Ecto neural progenitor cell (in vitro differentiated cells): Measurements from ENCODE around the gene EMSY.
"Not testable (repeated sequence)": the region's sequence is repeated elsewhere in the genome, so short reads cannot be mapped to it uniquely, and the experiment has no call there.

ENCODE experiments used
- DNase-seq: peaks from one replicate; pipeline ENCODE4 v3.0.0-alpha.2; 2018; ENCODE audit warnings: low spot score

EMSY gene

DNA sequence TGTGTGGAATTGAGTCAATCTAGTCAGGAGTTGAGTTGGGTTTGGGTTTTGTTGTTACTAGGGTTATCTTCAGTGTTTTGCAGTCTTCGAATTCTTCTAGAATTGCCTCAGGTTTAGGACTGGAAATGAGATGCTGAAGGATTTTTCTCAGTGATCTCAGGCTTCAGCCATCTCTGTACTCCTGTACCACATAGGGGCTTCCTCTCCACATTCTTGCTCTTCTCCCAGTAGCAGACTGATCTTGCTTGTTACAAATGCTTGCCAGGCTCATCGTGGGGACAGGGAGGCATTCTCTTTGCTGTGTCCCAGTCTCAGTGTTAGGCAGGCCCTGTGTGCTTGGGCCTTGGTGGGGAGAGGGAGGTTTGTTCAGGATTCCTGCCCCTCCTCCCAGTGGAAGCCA is 129.6 kb downstream of the EMSY start:
- no peak for DNase-seq

DNA sequence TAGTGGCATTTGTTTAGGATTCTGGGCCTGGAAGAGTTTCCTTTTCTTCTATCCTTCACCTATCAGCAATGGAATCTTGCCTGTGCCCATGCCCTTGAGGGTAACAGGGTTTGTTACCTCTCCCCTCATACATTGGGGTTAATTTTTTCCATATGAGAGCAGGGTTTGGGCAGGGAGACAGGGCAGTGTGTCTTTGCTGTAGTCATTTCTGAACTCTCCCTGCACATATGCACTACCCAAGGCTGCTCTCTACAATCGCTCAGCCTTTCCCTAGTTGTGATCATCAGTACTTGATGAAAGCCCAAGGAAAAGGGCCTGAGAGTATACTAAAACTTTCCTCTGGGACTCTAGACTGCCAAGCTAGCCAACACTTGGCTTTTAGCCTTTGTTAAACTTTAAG is 130.1 kb downstream of the EMSY start:
- no peak for DNase-seq

GRCh38 chr11:76577226-76577920 is 132.6 kb downstream of the EMSY start:
- DNase-seq: peak; percentile 70

GRCh38 chr11:76577921-76578653 is 133.3 kb downstream of the EMSY start:
- DNase-seq: no peak

- DNase-seq: no peak
Observed at GRCh38 chr11:76578654-76579055, 133.8 kb downstream of the EMSY start.

DNA sequence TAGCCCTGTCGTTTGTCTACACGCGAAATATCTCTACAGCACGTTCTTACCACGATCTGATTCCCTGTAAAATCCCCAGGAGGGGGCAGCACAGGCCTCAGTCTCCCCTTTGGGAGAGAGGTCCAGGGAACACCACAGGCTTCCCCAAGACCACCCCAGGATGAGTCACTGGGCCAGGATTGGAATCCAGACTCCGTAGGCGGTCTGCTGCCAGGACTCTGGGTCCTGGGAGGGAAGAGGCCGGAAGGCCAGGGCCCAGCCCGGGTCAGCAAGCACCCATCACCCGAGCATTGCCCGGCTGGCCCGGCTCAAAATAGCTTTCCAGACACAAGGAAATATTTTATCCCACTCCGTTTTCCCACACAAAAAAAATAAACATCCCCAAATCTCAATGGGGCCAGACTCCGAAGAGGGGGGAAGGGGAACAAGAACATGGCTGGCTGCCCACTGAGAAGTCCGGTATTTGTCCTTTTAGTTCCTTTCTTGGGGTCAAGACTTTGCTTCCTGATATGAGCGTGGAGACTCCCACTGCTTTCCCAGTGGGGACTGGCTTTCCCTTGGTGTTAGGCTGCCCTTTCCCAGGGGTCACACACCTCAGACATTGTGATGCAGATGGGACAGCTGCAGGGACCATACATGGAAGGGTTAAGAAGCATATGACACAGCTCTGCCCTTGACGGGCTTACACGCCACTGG is 134.4 kb downstream of the EMSY start:
- DNase-seq: no peak

- no peak for DNase-seq
Observed at GRCh38 chr11:76579752-76580151, 134.9 kb downstream of the EMSY start.

- DNase-seq: not testable (repeated sequence)
Observed at GRCh38 chr11:76582471-76582870, 137.7 kb downstream of the EMSY start.

DNA sequence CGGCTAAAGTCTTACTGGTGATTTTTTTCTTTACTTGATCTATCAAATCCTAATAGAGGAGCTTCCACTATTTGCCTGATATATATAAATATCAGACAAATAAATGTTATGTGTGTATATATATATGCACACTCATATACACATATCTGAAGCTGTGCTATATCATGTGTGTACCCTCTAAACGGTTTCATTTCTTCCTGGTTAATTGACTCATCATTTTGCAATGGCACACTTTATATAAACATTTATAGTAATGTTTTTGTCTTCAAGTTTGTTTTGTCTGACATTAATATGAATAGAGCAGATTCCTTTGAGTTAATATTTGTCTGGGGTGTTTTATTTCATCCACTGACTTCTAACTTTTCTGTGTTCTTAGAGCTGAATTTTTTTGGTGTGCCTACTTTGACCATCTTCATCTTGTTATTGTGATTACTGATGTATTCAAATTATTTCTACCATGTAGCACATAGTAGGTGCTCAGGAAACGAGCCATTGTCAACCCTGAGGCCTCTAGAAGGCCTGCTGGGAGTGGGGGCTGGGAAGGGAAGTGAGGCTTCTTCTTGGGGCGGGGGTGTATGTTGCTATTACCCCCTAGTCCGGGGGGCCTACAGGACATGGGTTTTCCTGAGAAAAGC is 143.1 kb downstream of the EMSY start:
- DNase-seq: no peak

GRCh38 chr11:76588455-76589325 is 143.9 kb downstream of the EMSY start:
- no peak for DNase-seq

- no peak for DNase-seq
Observed at GRCh38 chr11:76589477-76589876, 144.7 kb downstream of the EMSY start.

- peak; percentile 63 for DNase-seq
Observed at GRCh38 chr11:76589964-76590950, 145.4 kb downstream of the EMSY start.

DNA sequence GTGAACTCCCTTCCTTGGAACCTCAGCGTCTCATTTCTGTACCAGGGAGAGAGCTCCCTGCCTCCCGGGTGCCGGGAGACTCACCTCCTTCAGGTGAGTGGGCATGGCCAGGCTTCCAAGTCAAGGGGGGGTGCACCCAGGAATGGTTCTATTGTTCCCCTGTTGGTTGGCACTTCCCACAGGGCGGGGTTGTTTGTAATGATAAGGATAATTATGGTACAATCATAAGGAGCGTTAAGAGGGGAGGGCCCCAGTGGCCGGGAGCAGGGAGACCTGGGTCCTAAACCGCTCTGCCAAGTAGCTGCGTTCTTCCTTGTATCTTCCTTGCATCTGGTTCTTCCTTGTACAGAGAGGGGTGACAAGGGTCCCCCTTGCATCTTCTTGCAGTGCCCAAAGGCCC is 146.6 kb downstream of the EMSY start:
- DNase-seq: no peak

DNA sequence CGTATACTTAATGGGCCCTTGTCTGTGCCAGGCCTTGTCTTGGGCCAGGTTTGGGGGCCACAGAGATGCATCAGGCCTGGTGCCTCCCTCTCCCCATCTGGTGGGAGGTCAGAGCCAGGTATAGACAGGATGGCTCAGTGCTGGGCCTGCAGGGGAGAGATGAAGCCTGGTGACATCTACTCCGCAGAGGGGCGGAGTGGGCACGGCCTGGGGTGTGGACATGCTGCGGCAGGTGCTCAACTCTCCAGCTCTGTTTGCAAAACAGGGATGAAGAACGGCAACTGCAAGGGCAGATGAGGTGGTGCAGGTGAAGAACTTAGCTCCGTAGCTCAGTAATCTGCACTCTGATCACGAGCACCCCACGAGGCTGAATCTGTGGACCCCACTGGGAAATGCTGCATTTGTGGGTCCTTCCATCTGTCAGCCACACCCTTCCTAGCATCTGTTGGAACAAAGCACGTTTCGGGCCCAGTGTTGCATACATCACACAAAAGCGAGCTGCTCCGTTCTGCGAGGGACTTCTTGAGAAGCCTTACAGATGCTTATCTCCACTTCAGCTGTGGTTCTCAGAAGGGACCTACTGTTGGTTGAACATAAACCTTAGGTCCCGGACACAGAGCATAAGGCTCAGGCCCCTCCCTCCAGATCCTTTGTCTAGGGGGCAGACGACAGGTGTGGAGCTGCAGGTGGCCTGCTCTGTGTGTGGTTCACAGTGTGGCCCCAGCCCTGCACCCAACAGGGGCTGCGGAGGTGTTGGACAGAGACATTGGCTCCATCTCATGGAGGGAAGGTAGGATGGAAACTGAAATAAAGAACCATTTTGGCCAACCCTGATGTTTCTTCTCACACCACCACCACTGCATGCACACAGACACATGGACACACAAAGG is 147.5 kb downstream of the EMSY start:
- DNase-seq: no peak

DNA sequence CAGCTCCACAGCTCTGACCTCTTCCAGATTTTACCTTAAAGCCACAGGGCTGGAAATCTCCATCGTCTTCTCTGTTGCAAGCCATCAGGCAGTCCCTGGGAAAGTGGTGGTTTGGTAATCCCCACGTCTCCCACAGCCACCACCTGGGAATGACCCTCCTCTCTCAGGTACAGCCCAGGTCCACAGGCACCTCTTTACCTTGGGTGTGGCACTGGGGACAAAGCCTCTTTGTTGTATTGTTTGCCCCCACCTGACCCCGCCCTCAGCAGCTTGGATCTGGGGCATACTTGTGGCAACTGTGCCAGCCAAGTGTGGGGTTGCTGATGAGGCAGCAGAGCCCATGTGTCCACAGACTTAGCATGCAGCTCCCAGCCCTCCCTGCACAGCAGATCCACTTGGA is 148.1 kb downstream of the EMSY start:
- no peak for DNase-seq

DNA sequence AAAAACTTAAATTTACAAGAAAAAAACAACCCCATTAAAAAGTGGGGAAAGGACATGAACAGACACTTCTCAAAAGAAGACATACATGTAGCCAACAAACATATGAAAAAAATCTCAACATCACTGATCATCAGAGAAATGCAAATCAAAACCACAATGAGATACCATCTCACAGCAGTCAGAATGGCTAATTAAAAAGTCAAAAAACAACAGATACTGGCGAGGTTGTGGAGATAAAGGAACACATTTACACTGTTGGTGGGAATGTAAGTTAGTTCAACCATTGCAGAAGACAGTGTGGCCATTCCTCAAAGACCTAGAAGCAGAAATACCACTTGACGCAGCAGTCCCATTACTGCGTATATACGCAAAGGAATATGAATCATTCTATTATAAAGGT is 150.3 kb downstream of the EMSY start:
- DNase-seq: not testable (repeated sequence)

- DNase-seq: no peak
Observed at GRCh38 chr11:76596652-76597051, 151.8 kb downstream of the EMSY start.

GRCh38 chr11:76597533-76598425 is 153.0 kb downstream of the EMSY start:
- DNase-seq: no peak
